ENCODE results near the gene PARP16.

DNA sequence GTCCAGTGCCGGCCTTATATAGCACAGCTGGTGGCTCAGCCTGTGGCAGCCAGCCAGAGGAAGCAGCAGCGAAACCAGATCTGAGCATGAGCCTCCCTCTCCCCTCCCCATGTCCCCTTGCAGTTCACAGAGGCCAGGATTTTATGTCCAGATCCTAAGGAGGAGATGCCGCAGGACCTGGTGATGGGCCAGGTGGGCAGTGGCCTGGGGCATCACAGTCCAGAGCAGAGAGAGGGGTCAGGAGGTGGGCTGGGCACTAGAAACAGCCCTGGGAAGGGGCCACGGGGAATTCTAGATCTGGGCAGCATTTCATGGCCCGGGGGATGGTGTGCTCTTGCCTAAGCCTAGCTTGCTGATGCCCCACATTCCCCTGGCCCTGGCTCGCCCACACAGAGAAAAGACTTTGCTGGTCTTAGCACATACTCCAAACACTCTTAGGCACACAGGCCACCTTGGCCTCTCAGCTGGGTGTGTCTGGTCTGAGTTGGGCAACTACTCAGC is 75.2 kb downstream of the PARP16 start:
- TF ChIP-seq, protein P1, sequence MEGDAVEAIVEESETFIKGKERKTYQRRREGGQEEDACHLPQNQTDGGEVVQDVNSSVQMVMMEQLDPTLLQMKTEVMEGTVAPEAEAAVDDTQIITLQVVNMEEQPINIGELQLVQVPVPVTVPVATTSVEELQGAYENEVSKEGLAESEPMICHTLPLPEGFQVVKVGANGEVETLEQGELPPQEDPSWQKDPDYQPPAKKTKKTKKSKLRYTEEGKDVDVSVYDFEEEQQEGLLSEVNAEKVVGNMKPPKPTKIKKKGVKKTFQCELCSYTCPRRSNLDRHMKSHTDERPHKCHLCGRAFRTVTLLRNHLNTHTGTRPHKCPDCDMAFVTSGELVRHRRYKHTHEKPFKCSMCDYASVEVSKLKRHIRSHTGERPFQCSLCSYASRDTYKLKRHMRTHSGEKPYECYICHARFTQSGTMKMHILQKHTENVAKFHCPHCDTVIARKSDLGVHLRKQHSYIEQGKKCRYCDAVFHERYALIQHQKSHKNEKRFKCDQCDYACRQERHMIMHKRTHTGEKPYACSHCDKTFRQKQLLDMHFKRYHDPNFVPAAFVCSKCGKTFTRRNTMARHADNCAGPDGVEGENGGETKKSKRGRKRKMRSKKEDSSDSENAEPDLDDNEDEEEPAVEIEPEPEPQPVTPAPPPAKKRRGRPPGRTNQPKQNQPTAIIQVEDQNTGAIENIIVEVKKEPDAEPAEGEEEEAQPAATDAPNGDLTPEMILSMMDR (IDR thresholded peaks at IDR 0.05): no peak
- TF ChIP-seq ATF6 (CRISPR knock-in tag; IDR thresholded peaks at IDR 0.05) (no peak), FOXP4 (CRISPR knock-in tag; IDR thresholded peaks at IDR 0.05) (no peak), ELF4 (CRISPR knock-in tag; IDR thresholded peaks at IDR 0.05; ENCODE audit: low read depth) (no peak)
